ENCODE measurements around the gene TAOK2.
A peak's percentile ranks its signal among the peaks of the same experiment; 100 is the strongest.

TAOK2 gene

DNA sequence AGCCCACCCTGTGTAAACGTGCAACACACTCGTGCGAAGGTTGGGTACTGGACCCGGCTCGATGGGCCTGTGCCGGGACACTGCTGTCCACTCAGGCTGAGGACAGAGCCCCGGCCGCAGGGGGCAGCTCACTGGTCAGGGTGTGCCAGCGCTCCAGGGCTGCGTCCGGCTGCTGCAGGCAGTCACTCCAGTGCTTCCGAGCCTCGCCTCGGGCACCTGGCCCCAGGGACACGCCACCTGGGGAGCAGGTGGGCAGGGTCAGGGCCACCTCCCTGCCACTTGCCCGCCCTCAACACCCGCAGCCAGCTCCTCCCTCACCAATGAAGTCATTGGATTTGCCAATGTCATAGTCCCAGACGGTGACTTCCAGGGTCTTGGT is 32.4 kb downstream of the TAOK2 start:
- H3K4me3 ChIP-seq (ENCODE audit: low read depth, low read length): no peak overlapping the region
- TF ChIP-seq, protein P1, sequence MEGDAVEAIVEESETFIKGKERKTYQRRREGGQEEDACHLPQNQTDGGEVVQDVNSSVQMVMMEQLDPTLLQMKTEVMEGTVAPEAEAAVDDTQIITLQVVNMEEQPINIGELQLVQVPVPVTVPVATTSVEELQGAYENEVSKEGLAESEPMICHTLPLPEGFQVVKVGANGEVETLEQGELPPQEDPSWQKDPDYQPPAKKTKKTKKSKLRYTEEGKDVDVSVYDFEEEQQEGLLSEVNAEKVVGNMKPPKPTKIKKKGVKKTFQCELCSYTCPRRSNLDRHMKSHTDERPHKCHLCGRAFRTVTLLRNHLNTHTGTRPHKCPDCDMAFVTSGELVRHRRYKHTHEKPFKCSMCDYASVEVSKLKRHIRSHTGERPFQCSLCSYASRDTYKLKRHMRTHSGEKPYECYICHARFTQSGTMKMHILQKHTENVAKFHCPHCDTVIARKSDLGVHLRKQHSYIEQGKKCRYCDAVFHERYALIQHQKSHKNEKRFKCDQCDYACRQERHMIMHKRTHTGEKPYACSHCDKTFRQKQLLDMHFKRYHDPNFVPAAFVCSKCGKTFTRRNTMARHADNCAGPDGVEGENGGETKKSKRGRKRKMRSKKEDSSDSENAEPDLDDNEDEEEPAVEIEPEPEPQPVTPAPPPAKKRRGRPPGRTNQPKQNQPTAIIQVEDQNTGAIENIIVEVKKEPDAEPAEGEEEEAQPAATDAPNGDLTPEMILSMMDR (IDR thresholded peaks at IDR 0.05; ENCODE audit: insufficient read depth, low read depth, low read length, missing control alignments): no peak
- DNase-seq (ENCODE audit: low read depth): no peak

DNA sequence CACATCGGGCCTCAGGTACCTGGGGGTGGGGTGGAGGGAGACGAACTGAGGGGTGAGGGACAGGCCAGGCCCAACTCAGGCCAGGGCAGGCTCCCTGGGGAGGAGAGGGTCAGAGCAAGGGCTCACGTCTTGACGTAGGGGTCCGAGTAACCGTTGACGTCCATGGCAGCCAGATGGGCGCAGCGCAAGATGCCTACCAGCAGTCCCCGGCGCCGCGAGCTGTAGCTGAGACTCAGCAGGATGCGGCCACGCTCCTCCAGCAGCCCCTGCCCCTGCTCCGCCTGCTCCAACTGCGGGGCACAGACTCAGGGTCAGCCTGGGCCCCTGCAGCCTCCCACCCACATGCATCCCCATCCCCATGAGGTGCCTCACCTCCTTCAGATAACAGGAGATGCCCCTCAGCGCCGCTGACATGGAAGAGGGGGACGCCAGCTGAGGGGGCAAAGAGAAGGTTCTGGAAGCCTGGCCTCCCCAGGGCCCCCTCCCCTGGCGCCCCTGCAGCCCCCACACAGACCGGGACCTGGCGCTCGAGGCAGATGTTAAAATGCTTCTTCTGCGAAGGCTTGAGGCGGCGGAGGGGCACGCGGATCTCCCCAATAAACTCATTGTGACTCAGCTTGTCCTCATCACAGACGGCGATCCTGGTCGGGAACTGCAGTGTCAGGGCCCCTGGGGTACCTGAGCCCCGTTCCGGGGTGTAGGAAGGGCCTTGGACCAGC is 33.1 kb downstream of the TAOK2 start:
- TF ChIP-seq, protein P1 (IDR thresholded peaks at IDR 0.05; ENCODE audit: insufficient read depth, low read depth, low read length, missing control alignments): no peak
- DNase-seq (ENCODE audit: low read depth): no peak

DNA sequence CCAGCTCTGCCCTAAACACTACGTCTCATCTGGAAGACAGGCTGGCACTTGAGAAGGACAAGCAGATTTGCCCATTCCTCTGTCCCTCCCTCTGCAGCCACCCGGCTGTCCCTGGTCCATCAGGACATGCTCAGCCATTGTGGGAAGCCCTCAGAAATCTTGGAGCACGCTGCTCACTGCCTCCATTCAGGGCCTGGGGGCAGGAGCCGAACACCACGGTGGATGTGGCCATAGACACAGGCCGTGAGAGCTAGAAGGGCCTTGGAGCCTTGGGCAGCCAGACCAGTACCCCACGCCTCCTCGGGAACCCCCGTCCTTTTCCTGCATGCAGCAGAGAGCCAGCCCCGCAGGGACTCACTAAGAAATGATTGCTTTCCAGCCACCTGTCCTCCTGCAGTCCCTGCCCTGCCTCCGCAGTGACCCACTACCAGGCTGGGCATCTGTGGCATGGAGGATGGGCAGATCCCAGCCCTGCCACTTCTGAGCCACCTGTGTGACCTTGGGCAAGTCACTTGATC is 33.8 kb downstream of the TAOK2 start:
- no peak overlapping the region for H3K4me3 ChIP-seq (ENCODE audit: low read depth, low read length)
- TF ChIP-seq, protein P1 (IDR thresholded peaks at IDR 0.05; ENCODE audit: insufficient read depth, low read depth, low read length, missing control alignments): no peak
- DNase-seq (ENCODE audit: low read depth): no peak

More for the DNA sequence above, 33.1 kb downstream of the TAOK2 start:
- H3K4me3 ChIP-seq (ENCODE audit: low read depth, low read length): no peak overlapping the region

DNA sequence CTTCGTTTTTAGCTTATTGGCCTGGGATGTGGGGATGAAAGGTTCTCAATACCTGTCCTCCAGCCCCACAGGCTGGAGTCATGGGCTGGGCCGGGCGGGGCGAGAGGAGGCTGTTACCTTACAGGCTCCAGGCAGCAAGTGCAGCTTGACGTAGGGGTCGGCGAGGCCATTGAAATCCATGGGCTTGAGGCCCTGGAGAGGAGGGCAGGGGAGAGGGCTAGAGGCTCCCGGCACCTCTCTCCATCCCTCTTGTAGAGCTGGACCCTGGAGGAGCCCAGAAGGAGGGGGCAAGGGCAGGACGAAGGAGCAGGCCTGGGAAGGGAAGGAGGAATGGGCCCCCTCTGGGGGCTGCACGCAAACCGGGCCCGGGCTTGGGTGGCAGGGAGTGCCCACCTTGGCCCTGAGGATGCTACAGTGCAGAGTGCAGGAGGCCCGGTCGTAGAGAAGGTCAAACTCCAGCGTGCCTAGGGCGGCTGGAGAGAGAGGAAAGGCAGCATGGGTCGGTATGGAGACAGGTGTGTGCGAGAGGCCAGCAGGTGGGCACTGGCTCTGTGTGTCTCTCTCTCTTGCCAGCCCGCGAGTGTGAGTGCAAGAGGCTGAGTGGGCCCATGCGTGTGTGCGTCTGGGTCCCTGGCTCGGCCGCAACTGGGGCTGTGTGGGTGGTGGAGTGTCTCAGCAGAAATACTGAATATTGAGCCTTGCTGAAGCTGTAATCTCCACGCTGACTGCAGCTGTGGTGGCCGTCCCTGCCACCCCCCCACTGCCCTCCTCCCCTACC is 35.6 kb downstream of the TAOK2 start:
- TF ChIP-seq, protein P1 (IDR thresholded peaks at IDR 0.05; ENCODE audit: insufficient read depth, low read depth, low read length, missing control alignments): no peak
- DNase-seq (ENCODE audit: low read depth): no peak
- H3K4me3 ChIP-seq (ENCODE audit: low read depth, low read length): no peak overlapping the region

DNA sequence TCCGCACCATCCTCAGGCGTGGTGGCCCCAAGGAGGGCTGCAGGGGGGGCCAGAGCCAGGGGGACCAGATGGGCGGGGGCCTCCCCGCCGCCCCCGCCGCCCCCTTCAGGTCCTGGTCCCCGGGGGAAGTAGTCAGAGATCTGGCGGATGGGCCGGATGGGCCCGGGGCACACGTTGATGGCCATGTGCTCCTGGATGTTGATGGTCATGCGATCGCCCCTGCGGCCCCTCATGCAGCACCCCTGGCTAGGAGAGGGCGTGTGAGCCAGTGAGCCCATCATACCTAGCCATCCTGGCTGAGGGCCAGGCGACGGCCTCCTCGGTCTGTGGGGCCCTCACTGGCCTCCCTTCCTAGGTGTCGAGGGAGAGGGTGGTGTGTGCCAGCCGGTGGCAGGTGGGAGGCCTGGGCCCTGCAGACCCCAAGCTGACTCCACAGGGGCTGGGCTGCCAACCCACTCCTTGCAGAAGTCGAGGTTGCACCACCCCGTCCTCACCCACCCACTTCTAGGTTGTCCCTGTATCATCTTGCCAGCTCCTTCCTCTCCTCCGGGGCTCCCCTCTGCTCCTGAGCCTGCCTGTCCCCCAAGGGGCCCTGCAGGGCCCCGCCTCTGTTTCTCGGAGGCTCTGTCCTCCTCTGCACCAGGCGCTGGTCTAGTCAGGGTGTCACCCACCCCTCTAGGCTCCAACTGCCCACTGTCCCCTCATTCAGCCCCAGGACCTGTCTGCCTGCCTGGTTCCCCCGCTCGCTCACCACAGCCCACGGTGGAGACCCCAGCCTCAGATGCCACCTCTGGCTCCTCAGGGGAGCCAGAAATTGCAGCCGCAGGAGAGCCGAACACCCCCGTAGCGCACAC is 36.5 kb downstream of the TAOK2 start:
- DNase-seq (ENCODE audit: low read depth): no peak
- TF ChIP-seq, protein P1 (IDR thresholded peaks at IDR 0.05; ENCODE audit: insufficient read depth, low read depth, low read length, missing control alignments): no peak
- H3K4me3 ChIP-seq (ENCODE audit: low read depth, low read length): no peak overlapping the region

DNA sequence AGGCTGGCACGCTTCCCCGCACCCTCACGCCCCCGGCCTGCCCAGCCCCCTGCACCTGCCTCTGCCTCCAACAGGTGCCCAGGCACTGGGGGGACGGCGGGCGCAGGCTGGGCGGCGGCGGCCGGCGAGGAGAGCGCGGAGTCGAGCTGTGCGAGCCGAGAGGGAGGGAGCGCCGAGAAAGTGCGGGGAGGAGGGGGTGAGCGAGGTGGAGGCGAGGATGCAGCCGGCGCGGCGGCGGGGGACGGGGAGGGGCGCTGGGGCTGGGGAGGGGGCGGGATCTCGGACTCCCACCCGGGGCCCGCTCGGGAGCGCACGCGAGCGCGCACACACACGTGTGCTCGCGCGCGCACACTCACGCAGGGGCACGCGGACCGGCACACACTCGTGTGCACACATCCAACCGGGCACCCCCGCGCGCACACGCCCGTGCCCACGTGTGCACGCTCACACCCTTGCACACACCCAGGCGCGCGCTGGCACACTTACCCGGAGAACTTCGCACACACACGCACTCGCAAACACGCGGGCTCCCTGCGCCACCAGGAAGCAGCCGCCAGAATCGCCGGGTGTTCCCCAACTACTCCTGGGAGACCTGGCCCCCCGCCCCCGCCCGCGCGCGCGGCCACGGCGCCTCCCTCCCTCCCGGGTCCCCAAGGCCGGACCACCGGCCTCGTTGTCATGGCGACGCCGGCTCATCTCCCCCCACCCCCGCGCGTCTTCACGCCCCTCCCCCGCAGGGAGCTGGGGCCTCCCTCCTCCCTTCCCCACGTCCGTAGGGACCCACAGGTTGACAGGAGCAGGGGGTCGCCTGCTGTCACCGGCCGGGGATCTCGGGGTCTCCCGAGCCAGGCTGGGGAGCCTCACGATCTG is 37.4 kb downstream of the TAOK2 start, which contains the start of gene DOC2A:
Gene DOC2A (minus strand): TSS at position 184 of the 870 bp plus-strand sequence. CDS start 805 bp downstream, outside the sequence.
- no peak for DNase-seq (ENCODE audit: low read depth)

More for the DNA sequence above, 37.4 kb downstream of the TAOK2 start, which contains the start of gene DOC2A:
- H3K4me3 ChIP-seq (ENCODE audit: low read depth, low read length): peak within 1 kb of the TSS; percentile 23; the same call in 1 of the 2 replicates
- TF ChIP-seq, protein P1 (IDR thresholded peaks at IDR 0.05; ENCODE audit: insufficient read depth, low read depth, low read length, missing control alignments): no peak
